SK-N-SH treated with all-trans-retinoic acid at 6 μM for 48 hours (cell line): Measurements from ENCODE around the gene TPBG.

Source experiments
- CSDC2 ChIP-seq: fragments of 250-450 bp; sonication (Bioruptor Pico); IDR thresholded peaks from 2 replicates; pipeline ENCODE4 v1.5.0; 2020; ENCODE audit warnings: mild to moderate bottlenecking, moderate library complexity
- ESRRG ChIP-seq: fragments of 250-450 bp; sonication (Bioruptor Pico); IDR thresholded peaks from 2 replicates; pipeline ENCODE4 v1.6.1; 2021; ENCODE audit warnings: mild to moderate bottlenecking
- OSR1 ChIP-seq: fragments of 250-450 bp; sonication (Bioruptor Pico); IDR thresholded peaks from 2 replicates; pipeline ENCODE4 v1.8.0; 2022; ENCODE audit warnings: moderate library complexity, mild to moderate bottlenecking, inconsistent platforms
- PPARA ChIP-seq: fragments of 250-450 bp; sonication (Bioruptor Pico); IDR thresholded peaks from 2 replicates; pipeline ENCODE4 v1.5.0; 2020; ENCODE audit warnings: mild to moderate bottlenecking, borderline replicate concordance
- ZC3H10 ChIP-seq: fragments of 250-450 bp; sonication (Bioruptor Pico); IDR thresholded peaks from 2 replicates; pipeline ENCODE4 v1.5.1; 2021; ENCODE audit warnings: mild to moderate bottlenecking, moderate library complexity
- ZNF565 ChIP-seq: fragments of 450-650 bp; formaldehyde crosslinking; conservative IDR thresholded peaks from 2 replicates; pipeline ENCODE4 v1.5.0; 2020; ENCODE audit warnings: low read depth, mild to moderate bottlenecking, moderate library complexity
- TF ChIP-seq, protein P1 (sequence below): fragments of 250-450 bp; sonication (Bioruptor Pico); IDR thresholded peaks from 2 replicates; pipeline ENCODE4 v1.8.0; 2020; ENCODE audit warnings: mild to moderate bottlenecking, moderate library complexity, borderline replicate concordance

DNA sequence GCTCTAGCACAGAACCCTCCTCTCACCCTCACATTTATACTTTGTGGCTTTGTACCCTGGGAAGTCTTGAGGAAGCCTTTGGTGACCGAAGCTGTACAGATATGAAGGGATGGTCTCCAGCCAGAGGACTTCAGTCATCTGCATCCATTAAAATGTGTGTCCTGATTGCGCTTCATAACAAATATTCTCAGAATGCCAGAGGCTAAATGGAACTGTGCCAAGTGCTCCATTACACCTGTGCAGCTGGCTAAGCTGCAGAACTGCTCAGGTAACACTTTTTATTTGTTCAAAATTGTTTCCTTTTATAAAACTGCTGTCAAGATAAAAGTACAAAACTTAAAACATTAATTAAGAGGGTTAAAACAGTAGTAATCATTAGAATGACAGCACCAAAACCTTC is 22.3 kb downstream of the TPBG start:
- no peak for TF ChIP-seq OSR1 (CRISPR knock-in tag)
- no peak for TF ChIP-seq ZNF565
- TF ChIP-seq CSDC2: no peak
- no peak for TF ChIP-seq PPARA
- TF ChIP-seq ZC3H10: no peak
- TF ChIP-seq ESRRG (CRISPR knock-in tag): no peak
- TF ChIP-seq, protein P1, sequence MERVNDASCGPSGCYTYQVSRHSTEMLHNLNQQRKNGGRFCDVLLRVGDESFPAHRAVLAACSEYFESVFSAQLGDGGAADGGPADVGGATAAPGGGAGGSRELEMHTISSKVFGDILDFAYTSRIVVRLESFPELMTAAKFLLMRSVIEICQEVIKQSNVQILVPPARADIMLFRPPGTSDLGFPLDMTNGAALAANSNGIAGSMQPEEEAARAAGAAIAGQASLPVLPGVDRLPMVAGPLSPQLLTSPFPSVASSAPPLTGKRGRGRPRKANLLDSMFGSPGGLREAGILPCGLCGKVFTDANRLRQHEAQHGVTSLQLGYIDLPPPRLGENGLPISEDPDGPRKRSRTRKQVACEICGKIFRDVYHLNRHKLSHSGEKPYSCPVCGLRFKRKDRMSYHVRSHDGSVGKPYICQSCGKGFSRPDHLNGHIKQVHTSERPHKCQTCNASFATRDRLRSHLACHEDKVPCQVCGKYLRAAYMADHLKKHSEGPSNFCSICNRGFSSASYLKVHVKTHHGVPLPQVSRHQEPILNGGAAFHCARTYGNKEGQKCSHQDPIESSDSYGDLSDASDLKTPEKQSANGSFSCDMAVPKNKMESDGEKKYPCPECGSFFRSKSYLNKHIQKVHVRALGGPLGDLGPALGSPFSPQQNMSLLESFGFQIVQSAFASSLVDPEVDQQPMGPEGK (CRISPR knock-in tag): no peak
